GM12878 (cell line): Measurements from ENCODE around the gene ESYT2.

Experiments
- ATF7 ChIP-seq: fragments of 450-650 bp; IDR thresholded peaks from 2 replicates; pipeline ENCODE4 v1.6.1; 2016; ENCODE audit warnings: low read depth, mild to moderate bottlenecking
- CHD2 ChIP-seq: IDR thresholded peaks from 2 replicates; pipeline ENCODE4 v1.6.1; 2011; ENCODE audit warnings: low read depth, low read length, improper control_type of control experiment, borderline replicate concordance
- ELK1 ChIP-seq: IDR thresholded peaks from 2 replicates; pipeline ENCODE4 v1.6.1; 2012; ENCODE audit warnings: low read depth, low read length, improper control_type of control experiment
- IKZF2 ChIP-seq, 2 experiments: fragments of 450-650 bp; IDR thresholded peaks; 2 replicates each; pipeline ENCODE4 v1.6.1; 2017; ENCODE audit warnings: mild to moderate bottlenecking in 2 of 2, moderate library complexity in 2 of 2
- JUNB ChIP-seq: IDR thresholded peaks from 2 replicates; pipeline ENCODE4 v1.6.1; 2016; ENCODE audit warnings: antibody characterized with exemption, mild to moderate bottlenecking
- NFIC ChIP-seq: IDR thresholded peaks from 2 replicates; pipeline ENCODE4 v1.6.1; 2012; ENCODE audit warnings: low read depth, mild to moderate bottlenecking, inconsistent platforms, low read length, moderate library complexity
- POLR2A ChIP-seq: IDR thresholded peaks from 2 replicates; pipeline ENCODE4 v1.6.1; 2011; ENCODE audit warnings: low read depth, mild to moderate bottlenecking, low read length
- POLR2AphosphoS5 ChIP-seq: IDR thresholded peaks from 2 replicates; pipeline ENCODE4 v1.6.1; 2011; ENCODE audit warnings: mild to moderate bottlenecking, low read length, inconsistent platforms
- REST ChIP-seq: IDR thresholded peaks from 2 replicates; pipeline ENCODE4 v1.6.1; 2012; ENCODE audit warnings: mild to moderate bottlenecking, low read depth, low read length
- RFX5 ChIP-seq: IDR thresholded peaks from 2 replicates; pipeline ENCODE4 v1.6.1; 2011; ENCODE audit warnings: low read depth, low read length, improper control_type of control experiment
- TF ChIP-seq, protein P1 (sequence below): IDR thresholded peaks from 2 replicates; pipeline ENCODE4 v1.6.1; 2012; ENCODE audit warnings: low read length, inconsistent platforms
- TF ChIP-seq, protein P2 (sequence below), 3 experiments: IDR thresholded peaks in 2 of 3; conservative IDR thresholded peaks in 1 of 3; 2 replicates each; pipeline ENCODE4 v1.5.1; 2011; ENCODE audit warnings: low read depth in 3 of 3, low read length in 3 of 3, mild to moderate bottlenecking in 3 of 3, control low read depth in 2 of 3, moderate library complexity in 2 of 3, inconsistent platforms in 1 of 3, mixed read lengths in 1 of 3; ENCODE audit not compliant: control insufficient read depth in 2 of 3, insufficient read depth in 1 of 3; ENCODE audit errors: extremely low read depth in 1 of 3
- TF ChIP-seq, protein P3 (sequence below): IDR thresholded peaks from 2 replicates; pipeline ENCODE4 v1.6.1; 2012; ENCODE audit warnings: low read depth, low read length, improper control_type of control experiment

GRCh38 chr7:158720112-158720511 lies 109.2 kb downstream of the ESYT2 start:
- TF ChIP-seq IKZF2 (IDR thresholded peaks at IDR 0.05), result no peak
- TF ChIP-seq, protein P1, sequence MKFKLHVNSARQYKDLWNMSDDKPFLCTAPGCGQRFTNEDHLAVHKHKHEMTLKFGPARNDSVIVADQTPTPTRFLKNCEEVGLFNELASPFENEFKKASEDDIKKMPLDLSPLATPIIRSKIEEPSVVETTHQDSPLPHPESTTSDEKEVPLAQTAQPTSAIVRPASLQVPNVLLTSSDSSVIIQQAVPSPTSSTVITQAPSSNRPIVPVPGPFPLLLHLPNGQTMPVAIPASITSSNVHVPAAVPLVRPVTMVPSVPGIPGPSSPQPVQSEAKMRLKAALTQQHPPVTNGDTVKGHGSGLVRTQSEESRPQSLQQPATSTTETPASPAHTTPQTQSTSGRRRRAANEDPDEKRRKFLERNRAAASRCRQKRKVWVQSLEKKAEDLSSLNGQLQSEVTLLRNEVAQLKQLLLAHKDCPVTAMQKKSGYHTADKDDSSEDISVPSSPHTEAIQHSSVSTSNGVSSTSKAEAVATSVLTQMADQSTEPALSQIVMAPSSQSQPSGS, result no peak
- no peak for TF ChIP-seq RFX5
- no peak for TF ChIP-seq ATF7
- TF ChIP-seq, protein P2, sequence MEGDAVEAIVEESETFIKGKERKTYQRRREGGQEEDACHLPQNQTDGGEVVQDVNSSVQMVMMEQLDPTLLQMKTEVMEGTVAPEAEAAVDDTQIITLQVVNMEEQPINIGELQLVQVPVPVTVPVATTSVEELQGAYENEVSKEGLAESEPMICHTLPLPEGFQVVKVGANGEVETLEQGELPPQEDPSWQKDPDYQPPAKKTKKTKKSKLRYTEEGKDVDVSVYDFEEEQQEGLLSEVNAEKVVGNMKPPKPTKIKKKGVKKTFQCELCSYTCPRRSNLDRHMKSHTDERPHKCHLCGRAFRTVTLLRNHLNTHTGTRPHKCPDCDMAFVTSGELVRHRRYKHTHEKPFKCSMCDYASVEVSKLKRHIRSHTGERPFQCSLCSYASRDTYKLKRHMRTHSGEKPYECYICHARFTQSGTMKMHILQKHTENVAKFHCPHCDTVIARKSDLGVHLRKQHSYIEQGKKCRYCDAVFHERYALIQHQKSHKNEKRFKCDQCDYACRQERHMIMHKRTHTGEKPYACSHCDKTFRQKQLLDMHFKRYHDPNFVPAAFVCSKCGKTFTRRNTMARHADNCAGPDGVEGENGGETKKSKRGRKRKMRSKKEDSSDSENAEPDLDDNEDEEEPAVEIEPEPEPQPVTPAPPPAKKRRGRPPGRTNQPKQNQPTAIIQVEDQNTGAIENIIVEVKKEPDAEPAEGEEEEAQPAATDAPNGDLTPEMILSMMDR (IDR thresholded peaks at IDR 0.05 in 2 of 3, conservative IDR thresholded peaks at IDR 0.05 in 1 of 3; ENCODE audit: control insufficient read depth in 2 of 3, extremely low read depth in 1 of 3, insufficient read depth in 1 of 3, low read depth in 3 of 3, low read length in 3 of 3), result no peak
- no peak for TF ChIP-seq ELK1
- TF ChIP-seq, protein P3, sequence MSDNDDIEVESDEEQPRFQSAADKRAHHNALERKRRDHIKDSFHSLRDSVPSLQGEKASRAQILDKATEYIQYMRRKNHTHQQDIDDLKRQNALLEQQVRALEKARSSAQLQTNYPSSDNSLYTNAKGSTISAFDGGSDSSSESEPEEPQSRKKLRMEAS, result no peak
- no peak for TF ChIP-seq CHD2
- no peak for TF ChIP-seq POLR2A
- no peak for TF ChIP-seq POLR2AphosphoS5
- TF ChIP-seq JUNB, result no peak
- no peak for TF ChIP-seq NFIC
- no peak for TF ChIP-seq REST
